ENCODE data around the gene DCLK1.
"Not testable (repeated sequence)": the region's sequence is repeated elsewhere in the genome, so short reads cannot be mapped to it uniquely, and the experiment has no call there.

GRCh38 chr13:36070504-36071192 lies 60.5 kb downstream of the DCLK1 start:
- not testable (repeated sequence) for TF ChIP-seq CTCF (IDR thresholded peaks at IDR 0.05 in 8 of 11, conservative IDR thresholded peaks at IDR 0.05 in 3 of 11); POLR2AphosphoS5 (IDR thresholded peaks at IDR 0.05)

Data from spleen (tissue), 7 donors.